Activated CD8-positive, alpha-beta T cell treated with anti-CD3 and anti-CD28 coated beads for 36 hours (primary cell): ENCODE measurements around the gene CAPN5. TPM values are rescaled to one million over a fixed set of nuclear protein-coding genes. Genes with fewer than 3 reads are reported as not detected.
A peak's percentile ranks its signal among the peaks of the same experiment; 100 is the strongest.

Experiments
- ATAC-seq: fragments of 200-7000 bp; cut with Tn5 transposase; one replicate; pipeline ENCODE4 v1.10.0; 2021; ENCODE audit warnings: mild to moderate bottlenecking, moderate library complexity
- CTCF ChIA-PET: fragments of 350-600 bp; sonication (Branson Sonifier 250); formaldehyde crosslinking; loops from one replicate; lab custom pipeline; 2021; ENCODE audit warnings: antibody characterized with exemption; lab: Charles Lee
- POLR2A ChIA-PET: fragments of 350-600 bp; sonication (Branson Sonifier 250); formaldehyde crosslinking; loops from one replicate; lab custom pipeline; 2021; ENCODE audit warnings: antibody characterized with exemption; lab: Charles Lee
- DNase-seq: peaks from one replicate; pipeline ENCODE4 v3.0.0-alpha.2; 2020
- H3K27ac Mint-ChIP-seq: one replicate; pipeline ENCODE4 v1.8.0; 2021; ENCODE audit warnings: mild to moderate bottlenecking, mixed read lengths
- H3K27me3 Mint-ChIP-seq: one replicate; pipeline ENCODE4 v1.8.0; 2021; ENCODE audit warnings: mixed read lengths
- H3K36me3 Mint-ChIP-seq: one replicate; pipeline ENCODE4 v1.8.0; 2021; ENCODE audit warnings: low read depth, mixed read lengths
- H3K4me1 Mint-ChIP-seq: one replicate; pipeline ENCODE4 v1.8.0; 2021; ENCODE audit warnings: low read depth, mixed read lengths
- H3K4me3 Mint-ChIP-seq: one replicate; pipeline ENCODE4 v1.8.0; 2021; ENCODE audit warnings: mild to moderate bottlenecking, moderate library complexity, mixed read lengths
- H3K9me3 Mint-ChIP-seq: one replicate; pipeline ENCODE4 v1.8.0; 2021; ENCODE audit warnings: mixed read lengths
- CTCF ChIP-seq: fragments of 200-600 bp; IDR thresholded peaks from one replicate; pipeline ENCODE4 v1.8.0; 2022; ENCODE audit warnings: antibody characterized with exemption, mild to moderate bottlenecking
- intact Hi-C: fragments of 100-400 bp; cut with micrococcal nuclease; formaldehyde crosslinking; loops from one replicate; pipeline ENCODE4 v1.10.0; 2022
- total RNA-seq, 2 experiments: library from RNA; stranded (reverse); gene quantifications; one replicate each; pipeline ENCODE4 v1.2.3, GENCODE V29; 2021

Gene CAPN5
- total RNA-seq, 2 experiments from 2014 or later = 1.6 to 2.2 TPM

DNA sequence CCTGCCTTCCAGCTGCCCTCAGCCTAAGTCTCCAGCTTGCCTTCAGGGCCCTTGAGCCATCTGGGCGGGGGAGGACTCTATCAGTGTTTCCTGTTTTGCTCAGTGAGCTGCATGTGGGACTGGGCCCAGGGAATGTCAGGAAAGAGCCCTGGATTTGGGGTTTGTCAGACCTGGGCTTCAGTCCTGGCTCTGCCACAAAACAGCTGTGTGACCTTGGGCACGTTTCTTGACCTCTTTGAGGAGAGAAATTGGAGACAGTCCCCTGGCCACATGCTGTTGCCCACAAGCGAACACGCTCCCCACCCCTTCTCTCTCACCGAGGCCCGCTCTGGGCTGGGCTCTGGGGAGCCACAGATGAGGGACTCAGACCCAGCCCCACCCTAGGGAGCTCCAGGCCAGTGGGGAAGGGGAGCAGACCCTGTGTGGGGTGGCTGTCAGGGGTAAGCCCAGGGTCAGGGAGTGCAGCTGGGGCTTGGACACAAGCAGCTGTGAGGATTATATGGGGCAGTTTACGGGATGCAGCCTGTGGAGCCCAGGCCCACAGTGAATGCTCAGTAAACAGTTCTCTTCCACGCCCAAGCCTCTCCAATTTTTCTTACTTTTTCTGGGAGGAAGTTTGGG, 73.6 kb downstream of the CAPN5 start:
- Mint-ChIP-seq H3K27ac (no peak overlapping the region), H3K9me3 (no peaks in the 10 kb centered on the region), H3K36me3 (no peaks in the 10 kb centered on the region), H3K27me3 (peaks cover 6% of the 10 kb centered on the region), H3K4me3 (no peak overlapping the region), H3K4me1 (peaks cover 23% of the 10 kb centered on the region)
- no peak for ATAC-seq
- CTCF ChIA-PET = interaction anchor here (5.3 kb wide), 1 partner anchor 13 kb away, joined by 27 read pairs; the partner anchor contains the start of gene MYO7A
- no peak for TF ChIP-seq CTCF
- POLR2A ChIA-PET = no interaction called here
- intact Hi-C loops = no loop called here
- DNase-seq = no peak

DNA sequence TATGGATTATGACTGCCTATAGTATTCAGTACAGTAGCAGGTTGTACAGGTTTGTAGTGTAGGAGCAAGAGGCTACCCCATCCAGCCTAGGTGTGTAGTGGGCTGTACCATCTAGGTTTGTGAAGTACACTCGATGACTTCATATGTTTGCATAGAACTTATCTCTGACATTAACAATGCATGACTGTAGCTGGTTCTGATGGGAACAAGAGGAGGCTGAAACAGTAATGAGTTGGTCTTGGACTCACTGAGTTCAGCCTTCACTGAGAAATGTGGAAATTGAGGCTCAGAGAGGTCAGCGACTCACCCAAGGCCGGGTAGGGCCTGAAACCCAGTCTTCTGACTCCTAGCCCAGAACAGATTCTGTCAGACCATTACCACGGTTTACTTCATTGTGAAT, 74.3 kb downstream of the CAPN5 start:
- intact Hi-C loops = no loop called here
- no peaks in the 10 kb centered on the region for H3K9me3 Mint-ChIP-seq
- H3K27ac Mint-ChIP-seq = no peak overlapping the region
- H3K36me3 Mint-ChIP-seq = no peaks in the 10 kb centered on the region
- ChIA-PET POLR2A (no interaction called here), CTCF (interaction anchor here (5.3 kb wide), 1 partner anchor 14 kb away, joined by 27 read pairs; the partner anchor contains the start of gene MYO7A)
- no peak overlapping the region for H3K4me3 Mint-ChIP-seq
- peaks cover 6% of the 10 kb centered on the region for H3K27me3 Mint-ChIP-seq
- TF ChIP-seq CTCF = no peak
- ATAC-seq (no peak), DNase-seq (no peak)
- peaks cover 22% of the 10 kb centered on the region for H3K4me1 Mint-ChIP-seq

DNA sequence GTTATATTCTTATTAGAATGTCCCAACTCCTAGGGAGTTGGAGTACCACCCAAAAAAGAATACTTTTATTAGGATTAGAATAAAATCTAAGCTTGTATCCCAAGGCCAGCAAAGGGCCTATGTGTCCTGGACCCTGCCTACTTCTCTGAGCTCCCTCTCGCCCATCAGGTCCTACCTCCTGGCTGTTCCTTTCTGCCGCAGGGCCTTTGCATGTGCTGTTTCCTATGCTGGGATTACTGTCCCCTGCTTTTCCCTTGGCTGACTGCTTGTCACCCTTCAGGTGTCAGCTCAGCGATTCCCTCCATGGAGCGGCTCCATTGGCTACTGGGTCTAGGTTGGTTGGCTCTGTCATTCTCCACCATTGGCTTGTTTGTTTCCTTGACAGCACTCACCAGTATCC, 74.7 kb downstream of the CAPN5 start:
- no peak overlapping the region for H3K4me3 Mint-ChIP-seq
- peaks cover 6% of the 10 kb centered on the region for H3K27me3 Mint-ChIP-seq

GRCh38 chr11:77142091-77142975, 75.6 kb downstream of the CAPN5 start:
- DNase-seq (peak; percentile 68), ATAC-seq (peak; percentile 87)
- intact Hi-C loops = no loop called here
- H3K36me3 Mint-ChIP-seq = no peaks in the 10 kb centered on the region
- H3K27ac Mint-ChIP-seq = no peak overlapping the region
- peaks cover 2% of the 10 kb centered on the region for H3K27me3 Mint-ChIP-seq
- peaks cover 22% of the 10 kb centered on the region for H3K4me1 Mint-ChIP-seq
- ChIA-PET POLR2A (interaction anchor here (0.6 kb wide), 1 partner anchor 59 kb away, joined by 3 read pairs; no protein-coding TSS in a partner anchor), CTCF (interaction anchor here (0.9 to 5.3 kb wide), 4 partner anchors 9 to 95 kb away, joined by 3 to 27 read pairs (median 6); partner anchors contain the start of gene MYO7A)
- no peaks in the 10 kb centered on the region for H3K9me3 Mint-ChIP-seq
- TF ChIP-seq CTCF = no peak
- no peak overlapping the region for H3K4me3 Mint-ChIP-seq

More for the DNA sequence above, 74.7 kb downstream of the CAPN5 start:
- Mint-ChIP-seq H3K36me3 (no peaks in the 10 kb centered on the region), H3K27ac (no peak overlapping the region), H3K4me1 (peaks cover 18% of the 10 kb centered on the region), H3K9me3 (no peaks in the 10 kb centered on the region)
- CTCF ChIA-PET = interaction anchor here (5.3 kb wide), 1 partner anchor 14 kb away, joined by 27 read pairs; the partner anchor contains the start of gene MYO7A
- POLR2A ChIA-PET = no interaction called here
- TF ChIP-seq CTCF = no peak
- intact Hi-C loops = no loop called here
- no peak for DNase-seq
- no peak for ATAC-seq
